NCI-H345 treated with DMSO at 0.1 percent for 48 hours (cell line): Measurements from ENCODE around the gene GPC6.

Experiments used
- DNase-seq: peaks from one replicate; lab custom pipeline; 2025; ENCODE audit not compliant: unreplicated experiment; lab: John Stamatoyannopoulos, UW

Gene GPC6

DNA sequence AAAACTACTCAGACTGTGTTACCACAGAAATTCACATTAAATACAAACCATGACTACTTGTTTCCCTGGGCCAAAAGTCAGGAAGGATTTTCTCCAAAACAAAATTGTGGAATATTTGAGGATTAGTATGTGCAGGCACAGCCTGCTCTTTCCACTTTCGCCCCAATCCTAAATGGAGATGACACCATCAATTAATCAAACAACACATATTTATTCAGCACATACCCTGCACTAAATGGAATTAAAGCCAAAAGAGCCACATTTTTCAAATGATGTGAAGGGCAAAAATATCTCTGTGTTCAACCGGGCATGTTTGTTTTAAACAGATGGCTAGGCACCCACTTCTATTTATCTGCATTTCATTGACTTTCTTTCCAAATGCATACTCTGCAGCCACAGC is 729.8 kb downstream of the GPC6 start:
- DNase-seq = no peak

DNA sequence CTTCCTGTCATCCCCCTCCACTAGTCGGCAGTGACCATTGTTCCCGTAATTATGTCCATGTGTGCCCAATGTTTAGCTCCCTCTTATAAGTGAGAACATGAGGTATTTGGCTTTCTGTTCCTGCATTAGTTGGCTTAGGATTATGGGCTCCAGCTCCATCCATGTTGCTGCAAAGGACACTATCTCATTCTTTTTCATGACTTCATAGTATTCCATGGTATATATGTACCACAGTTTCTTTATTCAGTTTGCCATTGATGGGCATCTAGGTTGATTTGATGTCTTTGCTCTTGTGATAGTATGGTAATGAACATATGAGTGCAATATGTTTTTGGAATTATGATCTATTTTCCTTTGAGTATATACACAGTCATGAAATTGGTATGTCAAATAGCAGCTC is 730.8 kb downstream of the GPC6 start:
- DNase-seq = no peak

DNA sequence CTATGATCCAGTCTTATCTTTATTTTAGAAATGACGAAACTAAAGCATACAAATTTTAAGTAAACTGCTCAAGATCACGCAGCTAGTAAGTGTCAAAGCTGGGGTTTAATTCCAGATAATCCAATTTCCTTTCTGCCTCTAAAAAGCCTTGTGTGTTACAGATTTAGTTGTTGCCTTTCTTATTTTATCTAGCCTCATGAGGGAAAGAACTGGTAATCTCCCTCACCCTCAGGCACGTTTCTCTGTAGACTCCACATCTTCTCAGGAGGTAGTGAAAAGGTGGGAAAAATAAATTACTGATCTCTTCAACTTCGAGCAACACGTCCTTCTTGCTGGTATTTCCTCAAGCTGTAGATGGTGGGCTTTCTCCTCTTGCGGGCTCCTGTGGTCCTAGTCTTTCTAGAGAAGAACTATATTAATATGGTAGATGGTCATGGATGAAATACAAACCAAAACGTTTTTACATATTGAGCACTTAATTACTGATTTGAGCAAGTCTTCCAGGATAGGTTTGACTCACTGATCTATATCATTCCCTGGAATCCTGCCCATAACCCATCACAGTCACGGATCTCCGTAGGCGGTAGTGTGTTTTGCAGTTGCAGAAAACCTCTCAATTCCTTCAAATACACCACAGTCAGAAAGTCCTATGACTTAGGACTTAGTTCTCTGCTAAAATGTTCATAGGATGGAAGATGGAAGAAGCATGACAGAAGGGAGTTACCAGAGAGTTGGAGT is 733.4 kb downstream of the GPC6 start:
- no peak for DNase-seq

DNA sequence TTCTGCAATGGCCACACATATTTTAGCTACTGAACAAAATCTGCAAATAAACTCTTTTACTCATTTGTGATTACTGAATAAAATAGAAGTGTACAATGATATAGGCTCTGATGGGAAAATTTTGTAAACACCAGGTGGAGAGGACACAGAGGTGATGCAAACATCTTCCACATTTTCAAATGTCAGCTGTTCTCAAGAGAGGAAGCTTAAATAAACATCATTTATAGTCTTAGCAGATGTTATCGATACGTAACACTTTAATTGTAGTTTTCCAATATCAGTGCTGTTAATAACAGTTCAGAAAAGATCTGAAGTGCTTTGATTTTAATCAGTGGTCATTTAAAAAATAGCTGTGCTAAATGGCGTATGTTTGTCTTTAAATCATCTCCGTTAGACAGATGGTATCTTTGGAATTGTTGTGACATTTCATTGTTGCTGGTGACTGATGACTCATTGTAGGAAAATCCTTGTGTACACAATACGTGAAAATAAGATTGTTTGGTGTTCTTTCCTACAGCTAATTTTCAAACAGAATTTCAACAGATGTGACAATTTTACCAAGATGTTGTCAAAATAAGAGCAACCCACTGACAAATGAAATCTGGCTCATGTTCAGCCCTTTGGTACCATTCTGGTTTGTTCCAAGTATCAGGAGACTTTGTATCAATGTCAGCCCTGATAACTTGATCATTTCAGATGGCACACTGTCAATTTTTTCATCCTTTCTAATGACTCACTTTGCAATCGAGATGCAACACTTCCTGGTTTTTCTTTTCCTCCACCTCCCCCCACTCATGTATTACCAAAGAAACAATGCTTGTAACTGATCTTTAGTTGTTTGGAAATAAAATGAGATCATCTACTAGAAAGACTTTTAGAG is 736.9 kb downstream of the GPC6 start:
- peak; percentile 22 for DNase-seq

DNA sequence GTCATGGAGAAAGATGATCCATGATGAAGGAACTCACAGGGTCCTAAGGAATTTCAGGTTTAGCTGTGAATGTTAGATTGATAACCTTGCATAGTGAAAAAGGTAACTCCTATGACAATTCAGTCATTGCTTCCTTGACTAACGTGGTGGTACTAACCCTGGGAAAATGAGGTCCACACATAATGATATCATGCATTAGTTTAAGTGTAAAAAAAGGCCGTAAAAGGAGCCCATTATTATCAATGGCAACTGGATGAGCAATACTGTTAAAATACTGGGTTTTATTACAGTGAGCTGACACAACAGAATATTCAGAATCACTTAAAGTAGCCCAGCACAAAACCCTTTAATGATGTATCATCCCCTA is 737.5 kb downstream of the GPC6 start:
- DNase-seq = no peak

DNA sequence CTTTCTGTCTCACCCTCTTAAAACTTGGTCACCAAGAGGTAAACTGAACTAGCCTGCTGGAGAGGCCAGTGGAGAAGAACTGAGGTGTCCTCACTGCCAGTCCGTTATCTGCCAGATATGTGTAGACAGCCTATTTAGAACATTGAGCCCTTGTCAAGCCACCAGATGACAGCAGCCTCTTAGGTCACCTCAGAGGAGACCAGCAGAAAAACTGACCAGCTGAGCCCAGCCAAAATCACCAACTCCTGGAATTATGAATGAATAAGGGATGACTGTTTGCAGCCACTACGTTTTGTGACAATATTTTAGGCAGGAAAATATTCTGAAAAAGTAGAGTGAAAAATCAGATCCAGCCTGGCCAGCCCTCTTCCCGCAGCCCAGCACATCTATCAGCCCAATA is 739.0 kb downstream of the GPC6 start:
- DNase-seq = no peak

DNA sequence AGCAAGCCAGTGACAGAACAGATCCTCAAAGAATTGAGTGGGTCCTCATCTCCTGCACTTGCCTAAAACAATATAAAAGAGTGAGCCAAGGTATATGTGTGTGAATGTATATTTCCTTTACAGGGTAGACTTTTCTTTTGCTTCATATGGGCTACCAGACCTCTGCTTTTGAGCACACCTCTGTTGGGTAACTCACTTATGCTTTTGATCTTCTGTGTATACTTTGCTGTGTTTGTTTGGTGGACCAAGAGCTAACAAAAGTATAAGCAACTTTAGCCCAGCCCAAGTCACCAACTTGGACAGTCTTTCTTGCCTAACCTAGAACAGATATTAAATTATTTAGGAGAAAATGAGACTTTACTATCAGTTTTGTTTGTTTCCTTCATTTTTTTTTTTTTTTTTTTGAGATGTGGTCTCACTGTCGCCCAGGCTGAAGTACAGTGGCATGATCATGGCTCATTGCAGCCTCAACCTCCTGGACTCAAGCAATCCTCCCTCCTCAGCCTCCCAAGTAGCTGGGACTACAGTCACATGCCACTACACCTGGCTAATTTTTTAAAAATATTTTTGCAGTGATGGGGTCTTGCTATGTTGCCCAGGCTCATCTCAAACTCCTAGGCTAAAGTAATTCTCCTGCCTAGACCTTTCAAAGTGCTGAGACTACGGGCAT is 739.8 kb downstream of the GPC6 start:
- DNase-seq = no peak

DNA sequence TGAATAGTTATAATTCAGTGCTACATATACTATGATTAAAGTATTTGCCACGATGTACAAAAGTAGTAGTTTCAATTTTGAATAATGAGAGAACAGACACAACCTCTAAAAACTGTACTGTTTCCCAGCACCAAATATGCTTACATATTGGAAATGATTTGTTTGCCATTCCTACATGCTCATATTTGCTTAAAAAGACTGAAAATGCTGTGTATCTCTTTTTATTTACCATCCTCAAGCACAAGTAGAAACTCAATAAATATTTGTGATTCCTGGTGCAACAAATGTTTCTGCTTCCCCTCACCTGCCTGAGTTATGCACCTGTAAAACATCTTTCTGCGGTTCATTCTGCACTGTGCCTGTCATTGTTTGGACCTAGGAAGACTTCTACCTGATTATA is 740.7 kb downstream of the GPC6 start:
- DNase-seq = no peak

DNA sequence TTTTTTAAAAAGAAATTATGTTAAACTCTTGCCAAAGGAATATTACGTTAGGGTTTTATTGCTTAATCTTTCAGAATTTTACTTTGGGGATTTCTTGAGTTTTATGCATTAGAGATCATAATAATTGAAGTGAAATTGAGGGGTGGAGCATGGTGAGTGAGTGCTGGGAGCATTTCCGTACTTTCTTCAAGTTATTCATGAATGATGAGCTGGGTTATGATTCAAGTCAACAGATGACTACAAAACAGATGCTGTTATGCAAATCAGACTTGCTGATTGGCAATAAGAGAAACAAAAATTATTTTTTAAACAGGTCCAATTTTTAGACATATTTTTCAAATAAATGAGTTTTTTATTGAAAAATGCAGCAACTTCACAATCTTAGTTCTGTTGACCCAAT is 748.6 kb downstream of the GPC6 start:
- DNase-seq = no peak

DNA sequence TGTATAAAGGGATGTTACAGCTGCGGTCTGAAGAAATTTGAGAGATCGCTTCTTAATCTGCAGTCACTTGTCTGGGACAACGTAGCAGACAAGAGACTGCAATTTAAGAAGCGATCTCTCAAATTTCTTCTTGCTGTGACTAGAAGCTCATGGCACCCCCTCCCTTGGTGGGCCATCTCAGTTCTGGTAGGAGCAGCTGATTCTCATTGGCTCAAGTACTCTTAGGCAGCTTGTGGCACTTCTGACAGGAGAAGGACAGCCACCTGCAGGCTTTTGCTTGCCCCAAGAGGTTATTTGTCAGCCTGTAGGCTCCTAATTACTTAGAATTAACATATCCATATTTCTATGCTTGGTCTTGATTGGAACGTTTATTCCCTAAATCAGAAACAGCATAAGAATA is 749.9 kb downstream of the GPC6 start:
- DNase-seq = no peak

DNA sequence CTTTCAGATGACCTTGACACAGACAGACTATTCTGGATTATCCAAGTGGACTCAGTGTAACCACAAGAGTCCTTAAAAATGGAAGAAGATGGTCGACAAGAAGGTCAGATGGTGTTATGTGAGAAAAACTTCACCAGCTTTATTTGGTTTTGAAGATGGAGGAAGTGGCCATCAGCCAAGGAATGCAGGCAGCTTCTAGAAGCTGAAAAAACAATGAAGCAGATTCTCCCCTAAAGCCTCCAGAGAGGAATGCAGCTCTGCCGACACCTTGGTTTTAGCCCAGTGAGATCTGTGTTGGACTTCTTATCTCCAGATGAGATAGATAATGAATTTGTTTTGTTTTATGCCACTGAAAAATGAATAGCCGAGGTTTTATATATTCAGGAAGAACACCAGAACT is 751.4 kb downstream of the GPC6 start:
- no peak for DNase-seq

DNA sequence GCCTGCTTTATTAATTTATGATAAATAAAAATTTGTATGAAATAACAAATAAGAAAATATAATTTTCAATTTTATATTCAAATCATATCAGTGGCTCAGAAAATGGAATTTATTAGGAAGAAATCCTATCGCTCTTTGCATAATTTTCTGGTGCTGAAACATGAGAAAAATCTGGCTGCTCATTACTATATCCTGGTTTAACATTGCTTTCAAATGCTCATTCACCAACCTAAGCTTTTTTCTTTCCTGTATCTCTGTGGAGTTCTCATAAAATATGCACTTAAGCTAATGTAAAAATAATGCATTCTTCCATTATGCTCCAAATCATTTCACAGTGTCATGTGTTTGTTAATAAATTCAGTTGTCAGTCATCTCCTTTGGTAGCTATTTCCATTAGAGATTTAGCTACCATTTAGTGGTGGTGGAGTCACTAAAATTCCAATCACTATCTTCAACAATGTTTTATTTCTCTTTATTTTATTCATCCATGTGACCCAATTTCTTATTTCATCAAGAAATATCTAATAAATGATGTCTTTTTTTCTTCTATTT is 754.9 kb downstream of the GPC6 start:
- no peak for DNase-seq

DNA sequence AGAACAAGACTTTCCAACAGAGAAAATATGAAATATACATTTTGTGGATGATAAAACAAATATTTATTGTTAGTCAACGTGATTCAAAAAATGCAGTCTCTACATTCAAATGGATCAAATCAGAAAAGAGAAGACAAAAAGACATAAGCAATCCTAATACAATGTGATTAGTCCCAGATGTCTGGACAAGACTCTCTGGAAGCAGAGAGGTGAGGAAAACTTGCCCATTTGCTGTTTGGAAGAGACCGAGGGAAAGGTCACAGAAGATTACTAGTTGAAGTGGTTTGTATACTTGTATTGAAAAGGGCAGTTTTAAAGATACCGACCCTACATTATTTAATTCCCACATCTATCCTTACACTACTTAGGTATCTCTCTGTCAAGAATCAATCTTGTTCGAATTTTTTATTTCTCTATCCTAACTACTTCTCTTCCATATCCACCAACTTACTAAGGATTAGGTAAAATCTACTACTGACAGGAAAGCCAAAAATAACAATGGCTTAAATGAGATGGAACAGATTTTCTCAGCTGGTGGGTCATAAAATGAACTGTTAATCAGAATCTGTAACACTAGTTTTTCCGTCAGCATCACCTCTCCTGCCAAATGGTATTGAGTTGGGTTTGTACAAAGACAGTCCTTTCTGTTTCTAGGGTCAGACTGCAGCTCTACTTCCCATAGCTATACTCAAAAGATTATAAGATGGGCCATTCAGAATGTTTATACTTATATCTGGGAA is 755.7 kb downstream of the GPC6 start:
- DNase-seq = no peak

DNA sequence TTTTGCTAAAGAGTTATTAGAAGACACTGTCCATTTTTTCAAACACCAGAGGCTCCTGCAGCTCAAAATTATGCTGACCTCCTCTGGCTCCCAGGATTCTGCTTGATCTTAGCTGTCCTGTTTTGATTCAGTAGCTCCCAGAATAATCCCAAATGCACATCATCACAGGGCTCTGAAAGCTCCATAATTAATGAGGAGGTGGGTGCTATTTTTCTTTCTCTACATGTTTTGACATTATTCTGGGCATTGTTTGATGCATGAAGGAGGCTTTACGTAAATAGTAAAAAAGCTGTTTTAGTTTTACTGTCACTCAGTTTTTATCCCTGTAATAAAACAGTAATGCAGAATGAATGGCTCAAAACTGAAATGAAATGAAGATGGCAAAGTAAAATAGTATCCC is 757.4 kb downstream of the GPC6 start:
- no peak for DNase-seq

DNA sequence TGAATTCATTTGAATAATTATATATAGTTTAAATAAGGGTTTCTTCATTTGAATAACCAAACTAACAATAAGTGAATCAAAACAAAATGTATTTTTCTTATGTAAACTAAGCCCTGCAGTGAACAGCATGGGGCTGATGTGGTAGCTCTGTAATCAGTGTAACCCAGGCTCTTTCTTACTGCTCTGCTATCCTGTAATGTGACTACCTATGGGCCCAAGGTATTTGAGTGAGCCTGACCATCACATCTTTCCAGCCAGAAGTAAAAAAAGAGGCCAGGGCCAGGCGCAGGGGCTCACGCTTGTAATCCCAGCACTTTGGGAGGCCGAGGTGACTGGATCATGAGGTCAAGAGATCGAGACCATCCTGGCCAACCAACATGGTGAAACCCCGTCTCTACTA is 758.3 kb downstream of the GPC6 start:
- no peak for DNase-seq

DNA sequence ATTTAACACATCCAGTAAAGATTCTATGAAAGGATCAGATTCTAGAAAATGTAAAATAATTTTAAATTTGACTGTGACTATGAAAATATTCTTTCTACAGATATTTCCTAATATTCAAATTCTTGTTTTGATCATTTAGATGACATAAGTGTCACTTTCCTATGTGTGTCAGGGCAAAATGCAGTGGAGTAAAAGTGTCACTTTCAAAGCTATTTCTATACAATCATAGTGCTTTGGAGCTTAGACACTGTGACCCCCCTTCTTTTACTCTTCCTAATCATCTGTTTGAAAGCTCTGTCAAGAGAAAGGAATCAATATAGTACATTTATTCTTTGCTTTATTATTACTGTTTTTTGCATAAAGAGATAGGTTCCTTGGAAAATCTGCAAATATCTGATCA is 760.9 kb downstream of the GPC6 start:
- DNase-seq = no peak

DNA sequence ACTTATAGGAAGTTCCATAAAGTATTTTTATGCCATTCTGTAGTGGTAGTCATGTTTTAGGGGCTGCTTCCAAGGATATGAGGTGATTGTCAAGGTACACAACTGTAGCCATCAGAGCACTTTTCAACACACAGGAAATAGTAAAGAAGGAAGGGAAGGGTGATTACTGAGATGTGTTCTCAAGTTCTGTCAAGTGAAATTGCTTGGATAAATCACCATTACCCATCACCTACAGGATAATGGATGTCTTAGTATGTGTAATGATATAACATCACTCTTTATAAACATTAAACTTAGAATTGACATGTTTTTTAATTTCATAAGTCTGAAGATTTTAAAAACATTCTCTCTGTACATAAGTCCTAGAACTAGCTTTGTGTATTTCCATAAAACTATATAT is 765.0 kb downstream of the GPC6 start:
- no peak for DNase-seq

DNA sequence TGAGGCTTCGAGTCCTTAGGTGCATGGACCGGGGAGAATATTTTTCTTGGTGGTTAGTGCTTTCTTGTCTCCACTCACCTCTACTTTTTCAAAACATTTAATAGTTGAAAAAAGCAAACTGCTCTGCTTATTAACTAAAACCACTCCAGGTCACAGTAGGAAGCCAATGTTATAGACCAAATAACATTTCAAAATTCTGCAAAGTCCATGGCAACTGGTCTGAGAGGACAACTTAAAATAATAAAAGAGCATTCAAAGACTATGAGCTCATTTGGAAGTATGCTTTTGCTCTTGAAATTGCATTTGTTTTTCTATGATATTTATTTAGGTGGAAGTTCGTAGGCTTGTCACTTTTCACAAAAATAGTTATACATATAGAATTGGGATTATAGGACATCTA is 769.9 kb downstream of the GPC6 start:
- DNase-seq = no peak

DNA sequence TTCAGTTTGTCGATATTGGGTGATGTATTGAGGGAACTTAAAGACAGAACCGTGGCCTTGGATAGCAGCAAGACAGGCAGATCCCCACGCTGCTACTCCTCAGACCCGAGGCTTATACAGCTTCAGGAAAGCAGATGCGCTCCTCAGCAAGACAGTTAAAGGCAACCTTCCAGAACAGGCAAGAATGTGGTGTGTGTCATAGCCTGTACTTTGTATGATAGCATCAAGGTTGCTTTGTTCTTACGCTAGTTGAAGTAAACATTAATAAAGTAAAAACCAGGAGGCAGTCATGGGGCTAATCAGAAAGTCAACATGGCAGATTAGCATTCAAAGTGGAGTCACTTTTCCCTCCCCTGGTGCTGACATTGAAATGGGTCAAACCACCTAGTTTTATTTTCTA is 779.7 kb downstream of the GPC6 start:
- no peak for DNase-seq

DNA sequence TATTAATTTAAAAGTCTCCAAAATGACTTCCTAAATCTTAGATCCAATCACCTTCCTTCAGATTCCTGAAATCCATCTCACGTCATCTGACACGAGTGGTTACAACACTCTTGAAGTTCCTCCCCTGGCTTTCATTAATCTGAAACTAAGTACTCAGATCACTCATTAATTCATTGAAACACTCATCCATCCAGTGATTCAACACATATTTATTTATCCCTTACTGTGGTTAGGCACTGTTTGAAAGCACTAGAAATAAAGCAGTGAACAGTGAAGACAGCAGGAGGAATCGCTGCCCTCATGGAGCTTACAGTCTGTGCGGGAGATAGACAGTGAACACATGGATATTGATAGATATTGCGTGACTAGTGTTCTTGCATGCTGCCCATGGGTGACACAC is 780.5 kb downstream of the GPC6 start:
- no peak for DNase-seq

DNA sequence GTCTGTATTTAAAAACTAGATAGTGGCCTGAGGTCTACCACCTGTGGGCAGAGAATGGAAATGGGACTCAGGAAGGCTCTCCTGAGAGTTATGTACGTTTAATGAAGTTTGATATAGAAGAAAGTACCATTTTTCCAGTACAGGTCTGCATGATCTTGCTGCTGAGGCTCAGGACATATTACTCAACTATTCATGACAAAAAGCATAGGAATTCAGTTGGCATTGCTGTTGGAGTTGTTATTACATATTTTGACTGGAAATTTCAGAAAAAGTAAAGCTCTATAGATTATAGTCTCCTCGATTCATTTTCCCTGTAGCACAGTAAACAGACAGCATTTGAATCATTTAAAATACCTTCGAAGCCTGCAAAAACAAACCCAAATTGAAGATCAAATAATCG is 783.1 kb downstream of the GPC6 start:
- DNase-seq = no peak
